IMR-90 (cell line): ENCODE data around the gene MPZL3. TPM values are rescaled to one million over a fixed set of nuclear protein-coding genes. Genes with fewer than 3 reads are reported as not detected.

ENCODE experiments used
- ATAC-seq: fragments of 200-7000 bp; cut with Tn5 transposase; 2 replicates; pipeline ENCODE4 v1.9.1; 2020; ENCODE audit warnings: low read depth, mild to moderate bottlenecking, moderate library complexity
- BruUV-seq: library from RNA; stranded (reverse); fragments of 400-500 nt; replicated peaks from 2 replicates; lab custom pipeline; 2021; lab: Mats Ljungman, UMichigan
- CTCF ChIA-PET: fragments of 300-600 bp; formaldehyde crosslinking; extraction: SDS; loops from one replicate; lab custom pipeline; 2021; ENCODE audit warnings: antibody characterized with exemption; lab: Yijun Ruan, JAX
- POLR2A ChIA-PET: fragments of 300-600 bp; sonication (Branson Sonifier 250); formaldehyde crosslinking; loops from one replicate; lab custom pipeline; 2022; ENCODE audit warnings: antibody characterized with exemption; ENCODE audit not compliant: unreplicated experiment; lab: Charles Lee
- DNase-seq: peaks from one replicate; pipeline ENCODE4 v3.0.0; 2013
- H2AFZ ChIP-seq: replicated peaks from 2 replicates; pipeline ENCODE3; 2013; ENCODE audit warnings: low read length, mild to moderate bottlenecking; ENCODE audit not compliant: poor library complexity
- H2AK5ac ChIP-seq: 2 replicates; pipeline ENCODE4 v1.6.1; 2013; ENCODE audit warnings: low read depth, low read length, inconsistent platforms
- H2AK9ac ChIP-seq: replicated peaks from 2 replicates; pipeline ENCODE3; 2013; ENCODE audit warnings: mild to moderate bottlenecking, low read depth, low read length, moderate library complexity; ENCODE audit not compliant: poor library complexity
- H2BK120ac ChIP-seq: 2 replicates; pipeline ENCODE4 v1.6.1; 2013; ENCODE audit warnings: low read depth, low read length, inconsistent platforms
- H2BK15ac ChIP-seq: 3 replicates; pipeline ENCODE4 v1.6.1; 2013; ENCODE audit warnings: low read depth, low read length, inconsistent platforms
- H2BK20ac ChIP-seq: 2 replicates; pipeline ENCODE4 v1.6.1; 2013; ENCODE audit warnings: low read depth, mild to moderate bottlenecking, inconsistent platforms, low read length, moderate library complexity
- H2BK5ac ChIP-seq: 2 replicates; pipeline ENCODE4 v1.6.1; 2013; ENCODE audit warnings: mild to moderate bottlenecking, low read depth, low read length, inconsistent platforms; ENCODE audit not compliant: poor library complexity, severe bottlenecking
- H3K14ac ChIP-seq: replicated peaks from 2 replicates; pipeline ENCODE4 v1.6.1; 2013; ENCODE audit warnings: low read depth, low read length, inconsistent platforms
- H3K18ac ChIP-seq: 2 replicates; pipeline ENCODE4 v1.6.1; 2013; ENCODE audit warnings: low read depth, low read length, control low read depth
- H3K23ac ChIP-seq: 2 replicates; pipeline ENCODE4 v1.6.1; 2013; ENCODE audit warnings: low read depth, low read length, inconsistent platforms
- H3K27ac ChIP-seq: 2 replicates; pipeline ENCODE4 v1.5.1; 2013; ENCODE audit warnings: mild to moderate bottlenecking, control low read depth, low read length; ENCODE audit not compliant: insufficient read depth
- H3K27me3 ChIP-seq: 2 replicates; pipeline ENCODE4 v1.6.1; 2013; ENCODE audit warnings: low read length; ENCODE audit not compliant: control insufficient read depth, insufficient read depth
- H3K36me3 ChIP-seq: 2 replicates; pipeline ENCODE4 v1.6.1; 2013; ENCODE audit warnings: low read length, mixed read lengths; ENCODE audit not compliant: control insufficient read depth, insufficient read depth
- H3K4ac ChIP-seq: 2 replicates; pipeline ENCODE4 v1.6.1; 2013; ENCODE audit warnings: low read depth, low read length, inconsistent platforms
- H3K4me1 ChIP-seq: 2 replicates; pipeline ENCODE4 v1.6.1; 2013; ENCODE audit warnings: low read length, mixed read lengths; ENCODE audit not compliant: control insufficient read depth, insufficient read depth
- H3K4me2 ChIP-seq: 2 replicates; pipeline ENCODE4 v1.6.1; 2013; ENCODE audit warnings: low read depth, mild to moderate bottlenecking, control low read depth, low read length, moderate library complexity
- H3K4me3 ChIP-seq: 2 replicates; pipeline ENCODE4 v1.5.1; 2013; ENCODE audit warnings: low read depth, mild to moderate bottlenecking, control low read depth, low read length, moderate library complexity; ENCODE audit not compliant: insufficient read depth
- H3K56ac ChIP-seq: 2 replicates; pipeline ENCODE4 v1.6.1; 2013; ENCODE audit warnings: low read length, inconsistent platforms; ENCODE audit not compliant: insufficient read depth; ENCODE audit errors: extremely low read depth
- H3K79me1 ChIP-seq, 2 experiments: 2 replicates each; pipeline ENCODE4 v1.6.1; 2013; ENCODE audit warnings: low read length in 2 of 2, inconsistent platforms in 1 of 2, low read depth in 1 of 2
- H3K9ac ChIP-seq: 2 replicates; pipeline ENCODE4 v1.6.1; 2013; ENCODE audit warnings: low read depth, low read length, control low read depth
- H3K9me1 ChIP-seq: 2 replicates; pipeline ENCODE4 v1.6.1; 2013; ENCODE audit warnings: low read length, inconsistent platforms; ENCODE audit not compliant: insufficient read depth
- H3K9me3 ChIP-seq: 2 replicates; pipeline ENCODE4 v1.6.1; 2013; ENCODE audit warnings: low read length; ENCODE audit not compliant: control insufficient read depth, insufficient read depth
- H4K20me1 ChIP-seq: 2 replicates; pipeline ENCODE4 v1.6.1; 2013; ENCODE audit warnings: low read length, inconsistent platforms; ENCODE audit not compliant: insufficient read depth
- H4K5ac ChIP-seq: 2 replicates; pipeline ENCODE4 v1.6.1; 2013; ENCODE audit warnings: mild to moderate bottlenecking, low read depth, low read length, control low read depth
- H4K8ac ChIP-seq, 2 experiments: 2 replicates each; pipeline ENCODE4 v1.6.1; 2013; ENCODE audit warnings: low read depth in 2 of 2, low read length in 2 of 2, control low read depth in 1 of 2, inconsistent platforms in 1 of 2
- H4K91ac ChIP-seq: 2 replicates; pipeline ENCODE4 v1.6.1; 2013; ENCODE audit warnings: low read depth, low read length, inconsistent platforms; ENCODE audit not compliant: insufficient read depth
- BHLHE40 ChIP-seq: fragments of 150-350 bp; IDR thresholded peaks from 2 replicates; pipeline ENCODE4 v1.6.1; 2016; ENCODE audit warnings: mild to moderate bottlenecking, low read depth, low read length
- CEBPB ChIP-seq: IDR thresholded peaks from 2 replicates; pipeline ENCODE4 v1.6.1; 2012; ENCODE audit warnings: low read depth, low read length, improper control_type of control experiment
- RFX5 ChIP-seq: IDR thresholded peaks from 2 replicates; pipeline ENCODE4 v1.8.0; 2012; ENCODE audit warnings: low read depth, mild to moderate bottlenecking, low read length, moderate library complexity
- whole genome bisulfite sequencing, 2 experiments: methylation state at CpG; one replicate each; pipeline versions ENCODE4 v1.1.5 to v1.1.7; 2013; ENCODE audit warnings: missing lambda C conversion rate in 2 of 2; ENCODE audit not compliant: insufficient read length in 1 of 2; ENCODE audit errors: extremely low coverage in 2 of 2; 5-methylcytosine and 5-hydroxymethylcytosine counted together
- dilution Hi-C: fragments of 300-500 bp; cut with HindIII; formaldehyde crosslinking; loops from one replicate; pipeline ENCODE4 v1.14.3; 2018; ENCODE audit warnings: low sequenced_read_pairs; ENCODE audit not compliant: unreplicated experiment
- in situ Hi-C: fragments of 300-500 bp; cut with MboI; formaldehyde crosslinking; loops from 3 replicates; pipeline ENCODE4 v1.14.3; 2019; ENCODE audit warnings: low sequenced_read_pairs, inconsistent platforms, mixed read lengths
- intact Hi-C: fragments of 100-400 bp; cut with micrococcal nuclease; formaldehyde crosslinking; loops from 2 replicates; pipeline ENCODE4 v1.10.0; 2022
- polyA plus RNA-seq, 3 experiments: library from polyadenylated mRNA; depleted of rRNA; stranded (reverse); fragments of >200 nt; gene quantifications; 2 replicates each; pipeline ENCODE4 v1.2.3, GENCODE V29; 2012; ENCODE audit warnings: low replicate concordance in 1 of 3
- total RNA-seq: library from RNA; depleted of rRNA; stranded (reverse); fragments of >200 nt; gene quantifications from 2 replicates; pipeline ENCODE4 v1.2.3, GENCODE V29; 2012

MPZL3 gene
- total and polyA plus RNA-seq, 2 of the 4 experiments (the other 2 are of a cell fraction) = 0.15 to 0.36 TPM

DNA sequence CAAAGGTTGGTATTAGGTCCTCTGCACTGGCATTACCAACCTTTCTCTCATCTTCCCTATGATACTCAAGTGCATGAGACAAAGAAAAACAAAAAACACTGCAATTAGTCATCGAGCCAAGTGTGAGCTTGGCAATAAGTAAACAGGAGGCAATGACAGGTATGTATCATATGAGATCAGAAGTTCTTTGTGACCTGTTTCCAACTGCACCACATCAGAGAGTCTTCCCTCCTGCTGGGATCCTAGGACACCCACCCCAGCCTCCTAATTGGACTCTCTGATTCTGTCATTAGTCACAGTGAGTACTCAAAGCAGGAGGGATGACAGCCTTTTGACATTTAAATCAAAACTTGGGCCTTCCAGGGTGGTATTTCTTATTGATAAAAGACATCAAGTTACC is 19.5 kb downstream of the MPZL3 start:
- H2BK5ac ChIP-seq = no peak overlapping the region
- H3K4me2 ChIP-seq = no peak overlapping the region
- no peak overlapping the region for H2BK15ac ChIP-seq
- in situ Hi-C loops = no loop called here
- ATAC-seq = no peak
- dilution Hi-C loops = no loop called here
- no peak overlapping the region for H3K18ac ChIP-seq
- intact Hi-C loops = no loop called here
- no peak overlapping the region for H2AFZ ChIP-seq
- H2AK9ac ChIP-seq = no peak overlapping the region
- no peaks in the 10 kb centered on the region for H3K36me3 ChIP-seq
- H4K8ac ChIP-seq = no peak overlapping the region
- H3K14ac ChIP-seq = no peak overlapping the region
- no peak for DNase-seq
- no peaks in the 10 kb centered on the region for H4K20me1 ChIP-seq
- H3K9ac ChIP-seq = no peak overlapping the region
- no peak overlapping the region for H3K4ac ChIP-seq
- no peak overlapping the region for H4K5ac ChIP-seq
- no peak overlapping the region for H2BK20ac ChIP-seq
- no peak overlapping the region for H4K91ac ChIP-seq
- H2AK5ac ChIP-seq = no peak overlapping the region
- no peak overlapping the region for H3K4me3 ChIP-seq
- H3K9me3 ChIP-seq = no peaks in the 10 kb centered on the region
- H2BK120ac ChIP-seq = no peak overlapping the region
- POLR2A ChIA-PET = no interaction called here
- TF ChIP-seq CEBPB (no peak), BHLHE40 (no peak), RFX5 (no peak)
- H3K79me1 ChIP-seq = no peaks in the 10 kb centered on the region
- H3K27ac ChIP-seq = no peak overlapping the region
- H3K4me1 ChIP-seq = no peaks in the 10 kb centered on the region
- CTCF ChIA-PET = no interaction called here
- WGBS, 2 experiments = no CpG with 5 or more reads among the region's 1 CpG
- BruUV-seq = no TSS peak
- H3K9me1 ChIP-seq = no peaks in the 10 kb centered on the region
- H3K27me3 ChIP-seq = no peaks in the 10 kb centered on the region; the same call in 1 of the 2 replicates
- no peak overlapping the region for H3K23ac ChIP-seq
- H3K56ac ChIP-seq = no peak overlapping the region
